Chondrocyte (in vitro differentiated cells): Measurements from ENCODE around the gene KMT5B. TPM values are rescaled to one million over a fixed set of nuclear protein-coding genes. Genes with fewer than 3 reads are reported as not detected.
A peak's percentile ranks its signal among the peaks of the same experiment; 100 is the strongest.

Experiments
- DNase-seq: peaks from one replicate; pipeline ENCODE4 v3.0.0; 2021; ENCODE audit warnings: mixed read lengths, low spot score
- H3K27ac Mint-ChIP-seq: one replicate; pipeline ENCODE4 v1.8.0; 2021; ENCODE audit warnings: mild to moderate bottlenecking, moderate library complexity, mixed read lengths; ENCODE audit not compliant: unreplicated experiment
- H3K27me3 Mint-ChIP-seq: 2 replicates; pipeline ENCODE4 v1.8.0; 2021; ENCODE audit warnings: low read depth, mixed read lengths
- H3K36me3 Mint-ChIP-seq: 2 replicates; pipeline ENCODE4 v1.8.0; 2021; ENCODE audit warnings: low read depth, mixed read lengths
- H3K4me1 Mint-ChIP-seq: 2 replicates; pipeline ENCODE4 v1.8.0; 2021; ENCODE audit warnings: low read depth, mild to moderate bottlenecking, mixed read lengths
- H3K4me3 Mint-ChIP-seq: one replicate; pipeline ENCODE4 v1.8.0; 2021; ENCODE audit warnings: mild to moderate bottlenecking, moderate library complexity, mixed read lengths; ENCODE audit not compliant: unreplicated experiment
- H3K9me3 Mint-ChIP-seq: 2 replicates; pipeline ENCODE4 v1.8.0; 2021; ENCODE audit warnings: low read depth, mixed read lengths
- total RNA-seq: library from RNA; stranded (reverse); gene quantifications from 3 replicates; pipeline ENCODE4 v1.2.1, GENCODE V29; 2021
- TF ChIP-seq, protein P1 (sequence below): fragments of 200-600 bp; sonication (generic); IDR thresholded peaks from 2 replicates; pipeline ENCODE4 v1.5.0; 2021; ENCODE audit warnings: antibody characterized with exemption, mild to moderate bottlenecking, moderate library complexity

The KMT5B gene
- total RNA-seq, 1 donor from 2014 or later = 44.4 TPM

- no peak for DNase-seq
- H3K27me3 Mint-ChIP-seq = no peaks in the 10 kb centered on the region
- no peak overlapping the region for H3K27ac Mint-ChIP-seq
- no peaks in the 10 kb centered on the region for H3K9me3 Mint-ChIP-seq
- peaks cover 32% of the 10 kb centered on the region for H3K36me3 Mint-ChIP-seq
- H3K4me3 Mint-ChIP-seq = no peak overlapping the region
- TF ChIP-seq, protein P1, sequence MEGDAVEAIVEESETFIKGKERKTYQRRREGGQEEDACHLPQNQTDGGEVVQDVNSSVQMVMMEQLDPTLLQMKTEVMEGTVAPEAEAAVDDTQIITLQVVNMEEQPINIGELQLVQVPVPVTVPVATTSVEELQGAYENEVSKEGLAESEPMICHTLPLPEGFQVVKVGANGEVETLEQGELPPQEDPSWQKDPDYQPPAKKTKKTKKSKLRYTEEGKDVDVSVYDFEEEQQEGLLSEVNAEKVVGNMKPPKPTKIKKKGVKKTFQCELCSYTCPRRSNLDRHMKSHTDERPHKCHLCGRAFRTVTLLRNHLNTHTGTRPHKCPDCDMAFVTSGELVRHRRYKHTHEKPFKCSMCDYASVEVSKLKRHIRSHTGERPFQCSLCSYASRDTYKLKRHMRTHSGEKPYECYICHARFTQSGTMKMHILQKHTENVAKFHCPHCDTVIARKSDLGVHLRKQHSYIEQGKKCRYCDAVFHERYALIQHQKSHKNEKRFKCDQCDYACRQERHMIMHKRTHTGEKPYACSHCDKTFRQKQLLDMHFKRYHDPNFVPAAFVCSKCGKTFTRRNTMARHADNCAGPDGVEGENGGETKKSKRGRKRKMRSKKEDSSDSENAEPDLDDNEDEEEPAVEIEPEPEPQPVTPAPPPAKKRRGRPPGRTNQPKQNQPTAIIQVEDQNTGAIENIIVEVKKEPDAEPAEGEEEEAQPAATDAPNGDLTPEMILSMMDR = no peak
- H3K4me1 Mint-ChIP-seq = no peaks in the 10 kb centered on the region
These were observed 43.7 kb downstream of the KMT5B start for GRCh38 chr11:68169442-68169841.

- H3K36me3 Mint-ChIP-seq = peaks cover 29% of the 10 kb centered on the region
- no peak for DNase-seq
- no peaks in the 10 kb centered on the region for H3K27me3 Mint-ChIP-seq
- H3K4me3 Mint-ChIP-seq = no peak overlapping the region
- TF ChIP-seq, protein P1 = no peak
- H3K9me3 Mint-ChIP-seq = no peaks in the 10 kb centered on the region
- H3K27ac Mint-ChIP-seq = peak overlapping the region; percentile 63
- no peaks in the 10 kb centered on the region for H3K4me1 Mint-ChIP-seq
These were observed 44.4 kb downstream of the KMT5B start for GRCh38 chr11:68168694-68169093.

GRCh38 chr11:68167474-68167873 is 45.6 kb downstream of the KMT5B start:
- H3K9me3 Mint-ChIP-seq = no peaks in the 10 kb centered on the region
- H3K36me3 Mint-ChIP-seq = peaks cover 26% of the 10 kb centered on the region
- no peaks in the 10 kb centered on the region for H3K27me3 Mint-ChIP-seq
- H3K4me3 Mint-ChIP-seq = no peak overlapping the region
- H3K27ac Mint-ChIP-seq = no peak overlapping the region
- DNase-seq = no peak
- H3K4me1 Mint-ChIP-seq = no peaks in the 10 kb centered on the region
- TF ChIP-seq, protein P1 = no peak

GRCh38 chr11:68166969-68167368 is 46.1 kb downstream of the KMT5B start:
- TF ChIP-seq, protein P1 = no peak
- DNase-seq = no peak
- Mint-ChIP-seq H3K9me3 (no peaks in the 10 kb centered on the region), H3K27me3 (no peaks in the 10 kb centered on the region), H3K4me1 (no peaks in the 10 kb centered on the region), H3K4me3 (no peak overlapping the region), H3K27ac (no peak overlapping the region), H3K36me3 (peaks cover 28% of the 10 kb centered on the region)

- no peaks in the 10 kb centered on the region for H3K9me3 Mint-ChIP-seq
- DNase-seq = no peak
- no peaks in the 10 kb centered on the region for H3K27me3 Mint-ChIP-seq
- peaks cover 3% of the 10 kb centered on the region for H3K4me1 Mint-ChIP-seq
- TF ChIP-seq, protein P1 = no peak
- no peak overlapping the region for H3K27ac Mint-ChIP-seq
- peaks cover 31% of the 10 kb centered on the region for H3K36me3 Mint-ChIP-seq
- H3K4me3 Mint-ChIP-seq = no peak overlapping the region
These were observed 47.5 kb downstream of the KMT5B start for GRCh38 chr11:68165601-68166000.
